ENCODE data around the gene FBXL20.
"Not testable (repeated sequence)": the region's sequence is repeated elsewhere in the genome, so short reads cannot be mapped to it uniquely, and the experiment has no call there.

Gene FBXL20

GRCh38 chr17:39385040-39385439, 16.4 kb downstream of the FBXL20 start:
- TF ChIP-seq CTCF (IDR thresholded peaks at IDR 0.05; ENCODE audit: insufficient read depth, low read depth, low read length, missing control alignments), result no peak
- no peak for DNase-seq (ENCODE audit: low read depth)
- H3K4me3 ChIP-seq (ENCODE audit: low read depth, low read length), result no peak overlapping the region

- TF ChIP-seq CTCF (IDR thresholded peaks at IDR 0.05; ENCODE audit: insufficient read depth, low read depth, low read length, missing control alignments), result no peak
- no peak for DNase-seq (ENCODE audit: low read depth)
- no peak overlapping the region for H3K4me3 ChIP-seq (ENCODE audit: low read depth, low read length)
These were observed 21.3 kb downstream of the FBXL20 start for GRCh38 chr17:39380144-39380543.

- H3K4me3 ChIP-seq (ENCODE audit: low read depth, low read length), result no peak overlapping the region
- peak; percentile 67 for DNase-seq (ENCODE audit: low read depth)
- TF ChIP-seq CTCF (IDR thresholded peaks at IDR 0.05; ENCODE audit: insufficient read depth, low read depth, low read length, missing control alignments), result no peak
These were observed 25.0 kb downstream of the FBXL20 start for GRCh38 chr17:39376434-39376833.

GRCh38 chr17:39367805-39368204, 33.6 kb downstream of the FBXL20 start:
- not testable (repeated sequence) for H3K4me3 ChIP-seq (ENCODE audit: low read depth, low read length); DNase-seq (ENCODE audit: low read depth)

GRCh38 chr17:39365872-39366271, 35.6 kb downstream of the FBXL20 start:
- H3K4me3 ChIP-seq (ENCODE audit: low read depth, low read length), result no peak overlapping the region
- DNase-seq (ENCODE audit: low read depth), result no peak
- TF ChIP-seq CTCF (IDR thresholded peaks at IDR 0.05; ENCODE audit: insufficient read depth, low read depth, low read length, missing control alignments), result no peak

- no peak overlapping the region for H3K4me3 ChIP-seq (ENCODE audit: low read depth, low read length)
- no peak for TF ChIP-seq CTCF (IDR thresholded peaks at IDR 0.05; ENCODE audit: insufficient read depth, low read depth, low read length, missing control alignments)
- no peak for DNase-seq (ENCODE audit: low read depth)
These were observed 36.2 kb downstream of the FBXL20 start for GRCh38 chr17:39365242-39365641.

GRCh38 chr17:39364236-39365025, 37.0 kb downstream of the FBXL20 start:
- TF ChIP-seq CTCF (IDR thresholded peaks at IDR 0.05; ENCODE audit: insufficient read depth, low read depth, low read length, missing control alignments), result no peak
- DNase-seq (ENCODE audit: low read depth), result no peak
- H3K4me3 ChIP-seq (ENCODE audit: low read depth, low read length), result no peak overlapping the region

Measured in GM12865 (cell line).